HG03159 (cell line): ENCODE results near the gene ANKRD11.
"Not testable (repeated sequence)": the region's sequence is repeated elsewhere in the genome, so short reads cannot be mapped to it uniquely, and the experiment has no call there.

ENCODE experiments used
- ATAC-seq: cut with Tn5 transposase; IDR thresholded peaks from one replicate; pipeline ENCODE4 v1.9.1; 2021; ENCODE audit warnings: mild to moderate bottlenecking, moderate library complexity; ENCODE audit not compliant: unreplicated experiment

ANKRD11 gene

GRCh38 chr16:89435059-89435458 lies 55.3 kb downstream of the ANKRD11 start:
- ATAC-seq, result not testable (repeated sequence)

- no peak for ATAC-seq
These were observed 55.9 kb downstream of the ANKRD11 start for GRCh38 chr16:89434490-89434889.

- ATAC-seq, result not testable (repeated sequence)
These were observed 56.9 kb downstream of the ANKRD11 start for GRCh38 chr16:89433363-89433984.

- ATAC-seq, result no peak
These were observed 58.7 kb downstream of the ANKRD11 start for GRCh38 chr16:89431630-89432029.

GRCh38 chr16:89431158-89431584 lies 59.2 kb downstream of the ANKRD11 start:
- ATAC-seq, result no peak

GRCh38 chr16:89430436-89431157 lies 59.8 kb downstream of the ANKRD11 start:
- no peak for ATAC-seq

- not testable (repeated sequence) for ATAC-seq
These were observed 61.8 kb downstream of the ANKRD11 start for GRCh38 chr16:89428605-89429004.

- no peak for ATAC-seq
These were observed 63.4 kb downstream of the ANKRD11 start for GRCh38 chr16:89426736-89427530.

- no peak for ATAC-seq
These were observed 64.8 kb downstream of the ANKRD11 start for GRCh38 chr16:89425523-89425922.

- no peak for ATAC-seq
These were observed 66.6 kb downstream of the ANKRD11 start for GRCh38 chr16:89423681-89424260.

- ATAC-seq, result peak; percentile 53
These were observed 67.3 kb downstream of the ANKRD11 start for GRCh38 chr16:89422905-89423630.

GRCh38 chr16:89422527-89422904 lies 67.8 kb downstream of the ANKRD11 start:
- peak; percentile 47 for ATAC-seq

- ATAC-seq, result not testable (repeated sequence)
These were observed 69.1 kb downstream of the ANKRD11 start for GRCh38 chr16:89421300-89421699.

GRCh38 chr16:89420204-89420603 lies 70.2 kb downstream of the ANKRD11 start:
- no peak for ATAC-seq

- no peak for ATAC-seq
These were observed 72.0 kb downstream of the ANKRD11 start for GRCh38 chr16:89418352-89418751.

- no peak for ATAC-seq
These were observed 73.0 kb downstream of the ANKRD11 start for GRCh38 chr16:89417352-89417751.

- ATAC-seq, result no peak
These were observed 76.4 kb downstream of the ANKRD11 start for GRCh38 chr16:89413811-89414585.

- ATAC-seq, result no peak
These were observed 77.5 kb downstream of the ANKRD11 start for GRCh38 chr16:89412811-89413210.

GRCh38 chr16:89411335-89411850 lies 79.0 kb downstream of the ANKRD11 start:
- no peak for ATAC-seq
